HepG2 (cell line): Measurements from ENCODE around the gene ZBTB46. TPM values are rescaled to one million over a fixed set of nuclear protein-coding genes. Genes with fewer than 3 reads are reported as not detected.

Source experiments
- ATAD3A ChIP-seq: sonication (generic); formaldehyde crosslinking; IDR thresholded peaks from 2 replicates; pipeline ENCODE4 v1.4.0; 2020; ENCODE audit warnings: missing genetic modification reagents
- ATF2 ChIP-seq: sonication (generic); formaldehyde crosslinking; IDR thresholded peaks from 2 replicates; pipeline ENCODE4 v1.4.0; 2020; ENCODE audit warnings: missing genetic modification reagents
- HMGA1 ChIP-seq: sonication (generic); formaldehyde crosslinking; conservative IDR thresholded peaks from 2 replicates; pipeline ENCODE4 v1.4.0; 2020; ENCODE audit warnings: missing genetic modification reagents
- MED8 ChIP-seq: sonication (generic); formaldehyde crosslinking; IDR thresholded peaks from 2 replicates; pipeline ENCODE4 v1.8.1; 2023; ENCODE audit warnings: mild to moderate bottlenecking, missing genetic modification reagents; ENCODE audit not compliant: insufficient replicate concordance
- SOX6 ChIP-seq, 2 experiments: fragments of 450-650 bp in 1 of 2; sonication (generic) in 1 of 2; formaldehyde crosslinking in 1 of 2; IDR thresholded peaks; 2 replicates each; pipeline versions ENCODE4 v1.4.0 to v1.6.1; 2017 to 2020; ENCODE audit warnings: antibody characterized with exemption in 1 of 2, mild to moderate bottlenecking in 1 of 2, missing genetic modification reagents in 1 of 2
- TAF1 ChIP-seq: sonication (generic); formaldehyde crosslinking; IDR thresholded peaks from 2 replicates; pipeline ENCODE4 v1.4.0; 2020; ENCODE audit warnings: missing genetic modification reagents
- U2AF2 ChIP-seq: fragments of 200-400 bp; formaldehyde crosslinking; IDR thresholded peaks from 2 replicates; pipeline ENCODE4 v1.6.1; 2017; ENCODE audit warnings: low read depth, mild to moderate bottlenecking, low read length
- YEATS2 ChIP-seq: sonication (generic); formaldehyde crosslinking; IDR thresholded peaks from 2 replicates; pipeline ENCODE4 v1.4.0; 2020; ENCODE audit warnings: missing genetic modification reagents, borderline replicate concordance
- ZMYM4 ChIP-seq: sonication (generic); formaldehyde crosslinking; IDR thresholded peaks from 2 replicates; pipeline ENCODE4 v1.8.1; 2023; ENCODE audit warnings: mild to moderate bottlenecking, missing genetic modification reagents
- ZNF121 ChIP-seq: sonication (generic); formaldehyde crosslinking; IDR thresholded peaks from 2 replicates; pipeline ENCODE4 v1.5.0; 2020; ENCODE audit warnings: mild to moderate bottlenecking, missing genetic modification reagents
- ZNF367 ChIP-seq: sonication (generic); formaldehyde crosslinking; IDR thresholded peaks from 2 replicates; pipeline ENCODE4 v1.4.0; 2020; ENCODE audit warnings: missing genetic modification reagents, borderline replicate concordance
- ZNF572 ChIP-seq: sonication (generic); formaldehyde crosslinking; IDR thresholded peaks from 2 replicates; pipeline ENCODE4 v1.5.1; 2020; ENCODE audit warnings: mild to moderate bottlenecking, missing genetic modification reagents
- ZNF7 ChIP-seq: IDR thresholded peaks from 2 replicates; pipeline ENCODE4 v1.6.1; 2016; ENCODE audit warnings: missing biosample characterization, missing genetic modification reagents
- ZSCAN20 ChIP-seq: sonication (generic); formaldehyde crosslinking; IDR thresholded peaks from 2 replicates; pipeline ENCODE4 v1.4.0; 2020; ENCODE audit warnings: missing genetic modification reagents, mild to moderate bottlenecking, borderline replicate concordance
- polyA plus RNA-seq, 8 experiments: library from polyadenylated mRNA; depleted of rRNA in 3 of 8; stranded (reverse) in 7 of 8; unstranded in 1 of 8; fragments of >200 nt; fragmentation: Illumina TruSeq in 4 of 8; extraction: Trizol in 4 of 8; gene quantifications; 2 replicates each; pipeline versions ENCODE4 v1.2.1 to v1.2.3, GENCODE V29; 2011 to 2016; ENCODE audit warnings: low read depth in 4 of 8, missing spikeins in 1 of 8, mixed read lengths in 1 of 8; ENCODE audit not compliant: insufficient read depth in 1 of 8
- total RNA-seq, 5 experiments: library from RNA; depleted of rRNA; stranded (reverse); fragments of >200 nt; fragmentation: Illumina TruSeq; extraction: Trizol; gene quantifications; 2 replicates each; pipeline ENCODE4 v1.2.3, GENCODE V29; 2016; ENCODE audit warnings: low read depth in 1 of 5
- TF ChIP-seq, protein P1 (sequence below): sonication (generic); formaldehyde crosslinking; IDR thresholded peaks from 2 replicates; pipeline ENCODE4 v1.4.0; 2020; ENCODE audit warnings: missing genetic modification reagents
- TF ChIP-seq, protein P2 (sequence below): sonication (generic); formaldehyde crosslinking; IDR thresholded peaks from 2 replicates; pipeline ENCODE4 v1.4.0; 2020; ENCODE audit warnings: missing genetic modification reagents
- TF ChIP-seq, protein P3 (sequence below): sonication (generic); formaldehyde crosslinking; IDR thresholded peaks from 2 replicates; pipeline ENCODE4 v1.5.0; 2020; ENCODE audit warnings: missing genetic modification reagents
- TF ChIP-seq, protein P4 (sequence below): sonication (generic); formaldehyde crosslinking; IDR thresholded peaks from 2 replicates; pipeline ENCODE4 v1.5.1; 2020; ENCODE audit warnings: missing genetic modification reagents, mild to moderate bottlenecking, borderline replicate concordance

ZBTB46 gene
- total and polyA plus RNA-seq, 2 of the 13 experiments (the other 11 are each of a cell fraction or from before 2014, with no cell fraction given), result 1.6 to 13.5 TPM

DNA sequence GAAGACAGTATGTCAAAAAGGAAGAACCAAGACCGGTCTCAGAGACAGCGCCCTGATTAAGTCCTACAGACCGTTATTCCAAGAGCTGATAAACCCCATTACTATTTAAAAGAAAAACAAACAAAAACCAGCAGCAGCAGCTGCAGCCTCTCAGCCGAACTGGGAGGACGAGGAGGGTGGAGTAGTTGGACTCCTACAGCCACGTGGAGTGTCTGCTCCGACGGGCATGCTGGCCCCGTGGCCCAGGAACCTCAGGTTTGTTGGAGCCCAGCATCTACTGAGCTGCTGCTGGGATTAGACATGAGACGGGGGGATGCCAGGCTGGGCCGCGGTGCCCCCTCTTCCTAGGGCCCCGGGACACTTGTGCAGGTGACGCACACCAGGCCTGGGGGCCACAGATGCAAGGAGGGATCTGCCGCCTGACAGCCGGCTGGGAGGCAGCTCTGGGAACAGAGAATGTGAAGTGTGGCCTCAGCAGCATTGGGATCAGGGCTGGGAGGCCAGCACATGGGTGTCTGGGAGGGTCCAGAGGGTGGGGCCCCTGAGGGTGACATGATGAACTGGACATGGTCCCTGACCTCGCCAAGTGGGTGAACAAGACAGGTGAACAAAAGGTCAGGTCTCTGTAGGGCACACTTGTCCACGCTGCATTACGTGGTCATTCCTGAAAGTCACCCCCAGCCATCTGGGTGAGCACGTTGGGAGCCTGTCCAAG is 2.9 kb upstream of the ZBTB46 start (continued):
- TF ChIP-seq, protein P1, sequence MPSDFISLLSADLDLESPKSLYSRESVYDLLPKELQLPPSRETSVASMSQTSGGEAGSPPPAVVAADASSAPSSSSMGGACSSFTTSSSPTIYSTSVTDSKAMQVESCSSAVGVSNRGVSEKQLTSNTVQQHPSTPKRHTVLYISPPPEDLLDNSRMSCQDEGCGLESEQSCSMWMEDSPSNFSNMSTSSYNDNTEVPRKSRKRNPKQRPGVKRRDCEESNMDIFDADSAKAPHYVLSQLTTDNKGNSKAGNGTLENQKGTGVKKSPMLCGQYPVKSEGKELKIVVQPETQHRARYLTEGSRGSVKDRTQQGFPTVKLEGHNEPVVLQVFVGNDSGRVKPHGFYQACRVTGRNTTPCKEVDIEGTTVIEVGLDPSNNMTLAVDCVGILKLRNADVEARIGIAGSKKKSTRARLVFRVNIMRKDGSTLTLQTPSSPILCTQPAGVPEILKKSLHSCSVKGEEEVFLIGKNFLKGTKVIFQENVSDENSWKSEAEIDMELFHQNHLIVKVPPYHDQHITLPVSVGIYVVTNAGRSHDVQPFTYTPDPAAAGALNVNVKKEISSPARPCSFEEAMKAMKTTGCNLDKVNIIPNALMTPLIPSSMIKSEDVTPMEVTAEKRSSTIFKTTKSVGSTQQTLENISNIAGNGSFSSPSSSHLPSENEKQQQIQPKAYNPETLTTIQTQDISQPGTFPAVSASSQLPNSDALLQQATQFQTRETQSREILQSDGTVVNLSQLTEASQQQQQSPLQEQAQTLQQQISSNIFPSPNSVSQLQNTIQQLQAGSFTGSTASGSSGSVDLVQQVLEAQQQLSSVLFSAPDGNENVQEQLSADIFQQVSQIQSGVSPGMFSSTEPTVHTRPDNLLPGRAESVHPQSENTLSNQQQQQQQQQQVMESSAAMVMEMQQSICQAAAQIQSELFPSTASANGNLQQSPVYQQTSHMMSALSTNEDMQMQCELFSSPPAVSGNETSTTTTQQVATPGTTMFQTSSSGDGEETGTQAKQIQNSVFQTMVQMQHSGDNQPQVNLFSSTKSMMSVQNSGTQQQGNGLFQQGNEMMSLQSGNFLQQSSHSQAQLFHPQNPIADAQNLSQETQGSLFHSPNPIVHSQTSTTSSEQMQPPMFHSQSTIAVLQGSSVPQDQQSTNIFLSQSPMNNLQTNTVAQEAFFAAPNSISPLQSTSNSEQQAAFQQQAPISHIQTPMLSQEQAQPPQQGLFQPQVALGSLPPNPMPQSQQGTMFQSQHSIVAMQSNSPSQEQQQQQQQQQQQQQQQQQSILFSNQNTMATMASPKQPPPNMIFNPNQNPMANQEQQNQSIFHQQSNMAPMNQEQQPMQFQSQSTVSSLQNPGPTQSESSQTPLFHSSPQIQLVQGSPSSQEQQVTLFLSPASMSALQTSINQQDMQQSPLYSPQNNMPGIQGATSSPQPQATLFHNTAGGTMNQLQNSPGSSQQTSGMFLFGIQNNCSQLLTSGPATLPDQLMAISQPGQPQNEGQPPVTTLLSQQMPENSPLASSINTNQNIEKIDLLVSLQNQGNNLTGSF (CRISPR knock-in tag), result no peak
- TF ChIP-seq ATAD3A, result no peak
- TF ChIP-seq ATF2, result no peak
- TF ChIP-seq ZNF121, result no peak
- TF ChIP-seq TAF1, result no peak
- TF ChIP-seq MED8 (CRISPR knock-in tag), result no peak
- TF ChIP-seq ZNF7 (CRISPR knock-in tag), result no peak
- no peak for TF ChIP-seq U2AF2
- TF ChIP-seq, protein P2, sequence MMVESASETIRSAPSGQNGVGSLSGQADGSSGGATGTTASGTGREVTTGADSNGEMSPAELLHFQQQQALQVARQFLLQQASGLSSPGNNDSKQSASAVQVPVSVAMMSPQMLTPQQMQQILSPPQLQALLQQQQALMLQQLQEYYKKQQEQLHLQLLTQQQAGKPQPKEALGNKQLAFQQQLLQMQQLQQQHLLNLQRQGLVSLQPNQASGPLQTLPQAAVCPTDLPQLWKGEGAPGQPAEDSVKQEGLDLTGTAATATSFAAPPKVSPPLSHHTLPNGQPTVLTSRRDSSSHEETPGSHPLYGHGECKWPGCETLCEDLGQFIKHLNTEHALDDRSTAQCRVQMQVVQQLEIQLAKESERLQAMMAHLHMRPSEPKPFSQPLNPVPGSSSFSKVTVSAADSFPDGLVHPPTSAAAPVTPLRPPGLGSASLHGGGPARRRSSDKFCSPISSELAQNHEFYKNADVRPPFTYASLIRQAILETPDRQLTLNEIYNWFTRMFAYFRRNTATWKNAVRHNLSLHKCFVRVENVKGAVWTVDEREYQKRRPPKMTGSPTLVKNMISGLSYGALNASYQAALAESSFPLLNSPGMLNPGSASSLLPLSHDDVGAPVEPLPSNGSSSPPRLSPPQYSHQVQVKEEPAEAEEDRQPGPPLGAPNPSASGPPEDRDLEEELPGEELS, result no peak
- peak; percentile 59 for TF ChIP-seq YEATS2 (CRISPR knock-in tag)
- TF ChIP-seq, protein P3, sequence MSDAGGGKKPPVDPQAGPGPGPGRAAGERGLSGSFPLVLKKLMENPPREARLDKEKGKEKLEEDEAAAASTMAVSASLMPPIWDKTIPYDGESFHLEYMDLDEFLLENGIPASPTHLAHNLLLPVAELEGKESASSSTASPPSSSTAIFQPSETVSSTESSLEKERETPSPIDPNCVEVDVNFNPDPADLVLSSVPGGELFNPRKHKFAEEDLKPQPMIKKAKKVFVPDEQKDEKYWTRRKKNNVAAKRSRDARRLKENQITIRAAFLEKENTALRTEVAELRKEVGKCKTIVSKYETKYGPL (CRISPR knock-in tag), result no peak
- no peak for TF ChIP-seq ZNF367 (CRISPR knock-in tag)
- TF ChIP-seq ZMYM4 (CRISPR knock-in tag), result no peak
- no peak for TF ChIP-seq SOX6 (IDR thresholded peaks at IDR 0.05)
- peak; percentile 10; the same call in 1 of the 2 replicates for TF ChIP-seq SOX6 (CRISPR knock-in tag; IDR thresholded peaks at IDR 0.05)
- no peak for TF ChIP-seq ZSCAN20 (CRISPR knock-in tag)
- TF ChIP-seq, protein P4, sequence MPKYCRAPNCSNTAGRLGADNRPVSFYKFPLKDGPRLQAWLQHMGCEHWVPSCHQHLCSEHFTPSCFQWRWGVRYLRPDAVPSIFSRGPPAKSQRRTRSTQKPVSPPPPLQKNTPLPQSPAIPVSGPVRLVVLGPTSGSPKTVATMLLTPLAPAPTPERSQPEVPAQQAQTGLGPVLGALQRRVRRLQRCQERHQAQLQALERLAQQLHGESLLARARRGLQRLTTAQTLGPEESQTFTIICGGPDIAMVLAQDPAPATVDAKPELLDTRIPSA, result no peak
- no peak for TF ChIP-seq HMGA1 (CRISPR knock-in tag)
- TF ChIP-seq ZNF572, result peak; percentile 16; the same call in 1 of the 2 replicates
